Fibroblast of pulmonary artery (primary cell): Measurements from ENCODE around the gene PTPN9.

Source experiments
- DNase-seq: peaks from one replicate; pipeline ENCODE4 v3.0.0-alpha.2; 2010; ENCODE audit warnings: low read depth
- H3K4me3 ChIP-seq: replicated peaks from 2 replicates; pipeline ENCODE4 v1.5.1; 2011; ENCODE audit warnings: low read depth, mild to moderate bottlenecking, control low read depth, low read length, moderate library complexity
- TF ChIP-seq, protein P1 (sequence below): IDR thresholded peaks from 2 replicates; pipeline ENCODE4 v1.5.1; 2011; ENCODE audit warnings: mild to moderate bottlenecking, control low read depth, low read length, inconsistent platforms; ENCODE audit errors: missing control alignments

Gene PTPN9

DNA sequence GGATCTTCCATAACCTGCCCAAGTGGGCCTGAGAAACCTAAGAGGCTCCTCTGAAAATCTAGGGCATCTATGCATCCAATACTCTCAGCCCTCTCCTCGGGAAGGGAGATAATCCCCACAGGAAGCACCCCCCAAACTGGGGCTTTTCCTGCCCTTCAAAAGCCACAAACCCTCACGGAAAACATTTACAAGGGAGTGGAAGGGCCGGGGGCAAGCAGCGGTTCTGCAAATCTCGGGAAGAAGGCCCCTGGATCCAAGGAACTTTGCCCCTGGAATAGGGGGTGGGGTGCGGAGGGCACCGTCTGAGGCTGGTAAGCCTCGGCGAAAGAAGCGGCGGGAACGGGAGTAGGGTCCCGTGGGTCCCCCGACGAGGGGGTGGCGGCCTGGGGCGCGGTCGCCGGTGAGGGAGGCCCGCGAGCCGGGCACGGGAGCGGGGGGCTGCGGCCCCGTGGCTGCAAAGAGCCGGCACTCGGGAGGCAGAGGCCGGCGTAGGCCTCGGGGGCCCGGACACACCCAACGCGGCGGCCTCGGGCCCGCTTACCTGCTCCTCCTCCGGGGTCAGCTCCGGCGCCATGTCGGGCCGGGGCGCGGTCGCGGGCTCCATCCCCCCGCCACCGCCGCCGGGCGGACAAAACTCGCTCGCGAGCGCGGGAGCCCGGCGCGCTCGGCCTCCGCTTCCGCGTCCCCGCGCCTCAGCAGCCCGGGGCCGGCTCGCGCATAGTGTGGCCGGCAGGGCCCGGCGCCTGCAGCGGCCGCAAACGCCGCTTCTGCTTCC lies 755 bp downstream of the PTPN9 start:
- TF ChIP-seq, protein P1, sequence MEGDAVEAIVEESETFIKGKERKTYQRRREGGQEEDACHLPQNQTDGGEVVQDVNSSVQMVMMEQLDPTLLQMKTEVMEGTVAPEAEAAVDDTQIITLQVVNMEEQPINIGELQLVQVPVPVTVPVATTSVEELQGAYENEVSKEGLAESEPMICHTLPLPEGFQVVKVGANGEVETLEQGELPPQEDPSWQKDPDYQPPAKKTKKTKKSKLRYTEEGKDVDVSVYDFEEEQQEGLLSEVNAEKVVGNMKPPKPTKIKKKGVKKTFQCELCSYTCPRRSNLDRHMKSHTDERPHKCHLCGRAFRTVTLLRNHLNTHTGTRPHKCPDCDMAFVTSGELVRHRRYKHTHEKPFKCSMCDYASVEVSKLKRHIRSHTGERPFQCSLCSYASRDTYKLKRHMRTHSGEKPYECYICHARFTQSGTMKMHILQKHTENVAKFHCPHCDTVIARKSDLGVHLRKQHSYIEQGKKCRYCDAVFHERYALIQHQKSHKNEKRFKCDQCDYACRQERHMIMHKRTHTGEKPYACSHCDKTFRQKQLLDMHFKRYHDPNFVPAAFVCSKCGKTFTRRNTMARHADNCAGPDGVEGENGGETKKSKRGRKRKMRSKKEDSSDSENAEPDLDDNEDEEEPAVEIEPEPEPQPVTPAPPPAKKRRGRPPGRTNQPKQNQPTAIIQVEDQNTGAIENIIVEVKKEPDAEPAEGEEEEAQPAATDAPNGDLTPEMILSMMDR, result no peak
- DNase-seq, result no peak
- H3K4me3 ChIP-seq, result peak overlapping the region; percentile 74

DNA sequence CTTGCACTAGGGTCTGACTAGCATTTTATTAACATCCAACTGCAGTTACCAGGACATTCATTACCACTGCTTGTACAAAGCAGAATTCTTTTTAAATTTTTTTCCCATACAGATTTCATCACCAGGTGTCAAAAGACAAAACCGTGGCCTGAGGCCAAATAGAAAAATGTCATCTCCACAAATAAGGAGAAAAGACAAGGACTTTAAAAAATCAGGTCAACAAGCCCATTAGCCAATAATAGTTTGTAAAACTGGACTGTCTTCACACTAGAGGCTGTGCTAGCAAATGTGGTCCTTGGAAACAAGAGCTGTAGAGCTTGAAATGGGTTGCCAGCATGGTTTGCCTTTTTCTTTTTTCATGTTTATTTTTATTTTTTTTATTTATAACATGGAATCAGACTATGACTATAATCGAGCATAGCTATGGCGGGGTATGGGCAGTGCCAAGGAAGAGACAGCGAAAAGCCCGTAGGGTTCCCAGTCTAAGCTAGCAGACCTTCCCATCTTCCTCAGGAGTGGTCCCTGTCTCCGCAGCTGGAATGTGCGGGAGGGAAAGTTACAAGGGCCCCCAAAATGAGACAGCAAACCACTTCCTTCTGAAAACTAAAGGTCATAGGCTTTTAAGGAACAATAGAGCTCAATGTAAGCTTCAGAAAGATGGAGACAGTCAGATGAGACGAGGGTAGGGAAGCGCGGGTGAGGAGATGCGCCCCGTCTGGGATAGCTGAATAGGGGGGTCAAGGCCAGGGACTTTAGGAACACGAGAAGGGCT lies 1.5 kb downstream of the PTPN9 start:
- TF ChIP-seq, protein P1, result no peak
- peak overlapping the region; percentile 74 for H3K4me3 ChIP-seq
- peak; percentile 49 for DNase-seq

DNA sequence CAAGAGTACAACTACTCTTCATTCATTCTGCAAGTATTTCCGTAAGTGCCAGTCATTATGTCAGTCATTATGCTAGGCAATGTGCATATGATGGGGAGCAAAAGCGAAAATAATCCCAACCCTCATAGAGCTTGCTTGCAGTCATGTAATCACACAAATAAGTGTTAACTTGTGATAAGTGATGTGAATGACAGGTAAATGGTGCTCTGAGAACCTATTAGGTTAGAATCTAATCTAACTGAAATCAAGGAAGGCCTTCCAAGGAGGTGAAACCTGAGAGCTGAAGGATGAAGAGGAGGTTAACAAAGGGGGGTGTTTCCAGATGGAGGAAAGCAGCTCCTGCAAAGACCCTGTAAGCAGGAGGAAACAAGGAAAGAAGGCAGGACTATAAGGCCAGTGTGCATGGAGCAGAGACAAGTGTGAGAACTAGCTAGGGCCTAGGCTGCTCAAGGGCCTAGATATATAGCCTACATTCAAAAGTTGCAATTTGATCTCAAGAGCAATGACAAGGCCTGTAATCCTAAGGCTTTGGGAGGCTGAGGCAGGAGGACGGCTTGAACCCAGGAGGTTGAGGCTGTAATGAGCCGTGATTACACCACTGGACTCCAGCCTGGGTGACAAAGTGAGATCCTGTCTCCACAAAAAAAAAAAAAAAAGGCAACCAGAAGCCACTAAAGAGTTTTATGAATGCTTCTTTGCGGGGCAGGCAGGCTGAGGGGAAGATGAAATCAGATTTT lies 5.3 kb downstream of the PTPN9 start:
- DNase-seq, result no peak
- no peak overlapping the region for H3K4me3 ChIP-seq
- TF ChIP-seq, protein P1, result no peak

DNA sequence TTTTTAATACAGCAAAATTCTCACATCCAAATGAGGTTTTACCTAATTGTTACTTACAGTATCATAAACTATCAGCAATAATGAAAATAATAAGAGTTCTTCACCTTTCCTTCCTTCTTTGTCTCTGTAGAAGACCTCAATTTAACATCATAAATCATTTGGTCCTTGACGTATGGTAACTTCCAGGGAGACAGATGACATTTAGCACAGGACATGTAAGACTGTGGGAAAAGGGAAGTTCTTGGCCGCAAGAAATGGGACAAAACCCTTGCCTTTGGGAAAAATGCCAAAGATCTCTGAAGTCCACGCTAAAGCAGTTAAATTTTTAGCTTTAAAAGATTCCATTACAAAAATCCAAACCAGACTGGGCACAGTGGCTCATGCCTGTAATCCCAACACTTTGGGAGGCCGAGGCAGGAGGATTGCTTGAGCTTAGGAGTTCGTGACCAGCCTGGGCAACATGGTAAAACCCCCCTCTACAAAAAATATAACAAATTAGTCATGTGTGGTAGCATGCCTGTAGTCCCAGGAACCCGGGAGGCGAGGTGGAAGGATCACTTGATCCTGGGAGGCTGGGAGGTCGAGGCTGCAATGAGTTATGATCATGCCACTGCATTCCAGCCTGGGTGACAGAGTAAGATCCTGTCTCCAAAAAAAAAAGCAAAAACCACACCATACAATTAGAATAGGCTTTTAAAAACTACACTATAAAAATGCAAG lies 8.8 kb downstream of the PTPN9 start:
- peak; percentile 16 for DNase-seq
- TF ChIP-seq, protein P1, result no peak
- no peak overlapping the region for H3K4me3 ChIP-seq

DNA sequence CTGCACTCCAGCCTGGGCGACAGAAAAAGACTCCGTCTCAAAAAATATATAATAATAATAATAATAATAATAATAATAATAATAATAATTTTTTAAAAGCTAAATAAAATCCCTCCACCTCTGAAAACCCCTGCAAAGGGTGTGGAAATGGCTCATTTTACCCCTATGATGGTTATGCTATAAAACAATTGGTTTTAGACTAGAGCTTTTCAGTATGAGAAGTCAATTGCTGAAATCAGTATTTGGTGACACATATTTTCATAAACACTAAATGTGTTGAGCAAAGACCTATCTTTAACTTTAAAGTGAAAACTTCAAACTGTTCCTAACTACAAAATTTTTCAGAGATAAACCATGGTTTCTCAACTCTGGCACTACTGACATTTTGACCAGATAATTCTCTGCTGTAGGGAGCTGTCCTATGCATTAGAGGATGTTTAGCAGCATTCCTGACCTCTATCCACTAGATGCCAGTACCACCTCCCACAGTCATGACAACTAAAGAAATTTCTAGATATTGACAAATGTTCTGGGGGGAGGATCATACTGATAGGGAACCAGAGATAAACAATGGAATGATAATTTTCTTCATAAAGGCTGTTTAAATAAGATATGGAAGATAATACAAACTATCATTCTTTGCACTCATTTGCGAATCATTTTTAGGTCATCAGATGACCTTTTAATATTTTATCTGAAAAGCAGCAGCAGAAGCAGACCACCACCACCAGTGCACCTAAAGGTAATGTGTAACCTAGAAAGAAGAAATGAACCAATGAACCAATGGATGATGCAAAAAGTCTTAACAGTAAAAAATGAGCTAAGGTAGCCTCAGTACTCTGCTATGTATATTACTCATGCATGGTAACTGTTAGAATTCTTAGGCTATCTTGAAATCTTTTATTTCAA lies 13.8 kb downstream of the PTPN9 start:
- no peak overlapping the region for H3K4me3 ChIP-seq
- DNase-seq, result peak; percentile 33
- TF ChIP-seq, protein P1, result no peak
